ENCODE measurements around the gene ZDBF2.
A peak's percentile ranks its signal among the peaks of the same experiment; 100 is the strongest.

The ZDBF2 gene

GRCh38 chr2:206260188-206261012 lies 14.1 kb upstream of the ZDBF2 start:
- DNase-seq (ENCODE audit: insufficient read length) (no peak), FAIRE-seq (no peak)
- TF ChIP-seq POLR2A (IDR thresholded peaks at IDR 0.05; ENCODE audit: low read depth, low read length): no peak
- no peak for TF ChIP-seq POLR2AphosphoS5 (IDR thresholded peaks at IDR 0.05; ENCODE audit: low read depth, low read length)
- no peak for TF ChIP-seq TAF1 (IDR thresholded peaks at IDR 0.05; ENCODE audit: borderline replicate concordance, low read depth, low read length)

DNA sequence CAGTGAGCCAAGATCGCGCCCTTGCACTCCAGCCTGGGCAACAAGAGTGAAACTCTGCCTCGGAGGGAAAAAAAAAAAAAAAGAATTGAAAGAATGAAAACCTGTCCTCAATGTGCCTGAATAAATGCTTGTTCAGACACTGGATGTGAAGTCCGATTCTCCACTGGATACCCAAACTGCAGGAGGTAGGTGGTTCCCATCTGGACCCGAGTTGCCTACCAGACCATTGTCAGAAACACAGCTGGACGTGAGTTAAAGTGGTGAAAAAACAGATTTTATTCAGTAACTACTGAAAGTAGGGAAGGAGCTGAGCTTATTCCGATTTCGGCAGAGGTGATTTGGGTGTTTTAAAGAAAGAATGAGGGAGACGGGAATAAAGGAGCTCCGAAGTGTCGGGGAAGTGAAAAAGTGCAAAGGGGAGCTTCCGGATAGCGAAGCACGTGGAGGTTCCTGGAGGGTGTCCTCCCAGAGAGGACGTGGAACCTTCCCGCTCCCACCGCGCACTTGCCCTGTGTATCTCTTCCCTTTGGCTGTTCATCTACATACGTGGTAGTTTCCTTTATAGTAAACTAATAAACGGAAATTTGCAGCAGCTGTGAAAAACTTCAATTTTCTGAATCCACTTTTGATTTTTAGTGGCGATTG lies 10.4 kb upstream of the ZDBF2 start:
- TF ChIP-seq POLR2A (IDR thresholded peaks at IDR 0.05; ENCODE audit: low read depth, low read length): no peak
- no peak for TF ChIP-seq TAF1 (IDR thresholded peaks at IDR 0.05; ENCODE audit: borderline replicate concordance, low read depth, low read length)
- no peak for TF ChIP-seq POLR2AphosphoS5 (IDR thresholded peaks at IDR 0.05; ENCODE audit: low read depth, low read length)
- FAIRE-seq (no peak), DNase-seq (ENCODE audit: insufficient read length) (no peak)

- no peak for DNase-seq (ENCODE audit: insufficient read length)
- TF ChIP-seq POLR2A (IDR thresholded peaks at IDR 0.05; ENCODE audit: low read depth, low read length) (no peak), POLR2AphosphoS5 (IDR thresholded peaks at IDR 0.05; ENCODE audit: low read depth, low read length) (no peak), TAF1 (IDR thresholded peaks at IDR 0.05; ENCODE audit: borderline replicate concordance, low read depth, low read length) (no peak)
- FAIRE-seq: peak; percentile 36
Observed at GRCh38 chr2:206266130-206267125, 8.0 kb upstream of the ZDBF2 start.

GRCh38 chr2:206267567-206267966 lies 6.9 kb upstream of the ZDBF2 start:
- FAIRE-seq (no peak), DNase-seq (ENCODE audit: insufficient read length) (no peak)
- TF ChIP-seq POLR2AphosphoS5 (IDR thresholded peaks at IDR 0.05; ENCODE audit: low read depth, low read length): no peak
- TF ChIP-seq POLR2A (IDR thresholded peaks at IDR 0.05; ENCODE audit: low read depth, low read length): no peak
- TF ChIP-seq TAF1 (IDR thresholded peaks at IDR 0.05; ENCODE audit: borderline replicate concordance, low read depth, low read length): no peak

GRCh38 chr2:206271065-206271464 lies 3.4 kb upstream of the ZDBF2 start:
- no peak for TF ChIP-seq TAF1 (IDR thresholded peaks at IDR 0.05; ENCODE audit: borderline replicate concordance, low read depth, low read length)
- TF ChIP-seq POLR2AphosphoS5 (IDR thresholded peaks at IDR 0.05; ENCODE audit: low read depth, low read length): no peak
- no peak for TF ChIP-seq POLR2A (IDR thresholded peaks at IDR 0.05; ENCODE audit: low read depth, low read length)
- FAIRE-seq (no peak), DNase-seq (ENCODE audit: insufficient read length) (no peak)

DNA sequence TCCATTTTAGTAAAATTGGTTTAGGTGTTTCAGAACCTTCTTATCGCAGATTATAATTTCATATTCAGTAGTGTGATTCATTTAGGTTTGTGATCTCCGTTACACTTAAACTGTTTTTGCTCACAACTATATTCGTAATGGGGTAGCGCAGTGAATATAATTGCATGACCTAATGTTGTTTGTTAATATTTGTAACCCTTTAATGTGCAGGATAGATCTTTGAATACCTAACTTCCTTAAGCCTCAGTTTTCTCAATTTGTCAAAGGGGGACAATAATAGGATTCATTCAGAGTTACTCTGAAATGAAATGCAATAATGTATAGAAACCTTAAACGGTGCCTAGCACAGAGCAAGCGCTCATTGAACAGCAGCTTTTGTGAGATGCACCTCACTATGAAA lies 558 bp upstream of the ZDBF2 start:
- DNase-seq (ENCODE audit: insufficient read length) (no peak), FAIRE-seq (no peak)
- TF ChIP-seq POLR2A (IDR thresholded peaks at IDR 0.05; ENCODE audit: low read depth, low read length) (no peak), POLR2AphosphoS5 (IDR thresholded peaks at IDR 0.05; ENCODE audit: low read depth, low read length) (no peak), TAF1 (IDR thresholded peaks at IDR 0.05; ENCODE audit: borderline replicate concordance, low read depth, low read length) (no peak)

- FAIRE-seq (peak; percentile 70), DNase-seq (ENCODE audit: insufficient read length) (no peak)
- no peak for TF ChIP-seq TAF1 (IDR thresholded peaks at IDR 0.05; ENCODE audit: borderline replicate concordance, low read depth, low read length)
- no peak for TF ChIP-seq POLR2AphosphoS5 (IDR thresholded peaks at IDR 0.05; ENCODE audit: low read depth, low read length)
- TF ChIP-seq POLR2A (IDR thresholded peaks at IDR 0.05; ENCODE audit: low read depth, low read length): no peak
Observed at GRCh38 chr2:206275312-206276055, 1.0 kb downstream of the ZDBF2 start.

DNA sequence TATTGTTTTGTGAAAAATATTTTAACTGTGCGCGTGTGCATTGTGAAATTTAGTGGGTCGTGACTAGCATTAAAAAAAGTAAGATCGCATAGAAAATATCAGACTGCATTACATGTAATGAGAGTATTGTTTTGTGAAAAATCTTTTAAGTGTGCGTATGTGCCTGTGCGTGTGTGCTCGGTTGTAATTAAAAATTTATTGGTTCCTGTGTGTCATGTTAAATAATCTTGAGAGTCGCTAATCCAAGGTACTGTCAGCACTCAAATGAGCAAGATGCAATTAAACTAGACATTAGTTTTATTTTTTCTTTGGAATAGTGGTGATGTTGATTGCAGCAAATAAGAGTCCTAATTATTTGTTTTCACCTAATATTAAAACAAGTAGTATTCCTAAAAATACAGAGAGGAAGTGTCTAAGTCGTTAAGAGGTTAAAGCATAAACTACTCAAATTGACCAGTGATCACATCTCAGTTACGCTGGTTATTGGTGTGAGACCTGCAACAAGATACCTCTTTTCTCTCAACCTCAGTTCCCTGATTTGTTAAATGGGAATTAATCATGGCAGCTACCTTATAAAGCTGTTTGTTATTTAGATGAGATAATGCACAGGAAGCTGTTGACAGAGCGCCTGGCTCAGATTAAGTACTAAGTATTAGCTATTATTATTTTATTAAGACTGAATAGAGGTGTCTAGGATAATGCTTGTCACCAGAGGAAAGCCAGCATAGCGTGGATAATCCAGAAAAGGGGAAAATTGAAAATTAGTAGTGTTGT lies 1.9 kb downstream of the ZDBF2 start:
- FAIRE-seq (peak; percentile 64), DNase-seq (ENCODE audit: insufficient read length) (no peak)
- no peak for TF ChIP-seq POLR2AphosphoS5 (IDR thresholded peaks at IDR 0.05; ENCODE audit: low read depth, low read length)

DNA sequence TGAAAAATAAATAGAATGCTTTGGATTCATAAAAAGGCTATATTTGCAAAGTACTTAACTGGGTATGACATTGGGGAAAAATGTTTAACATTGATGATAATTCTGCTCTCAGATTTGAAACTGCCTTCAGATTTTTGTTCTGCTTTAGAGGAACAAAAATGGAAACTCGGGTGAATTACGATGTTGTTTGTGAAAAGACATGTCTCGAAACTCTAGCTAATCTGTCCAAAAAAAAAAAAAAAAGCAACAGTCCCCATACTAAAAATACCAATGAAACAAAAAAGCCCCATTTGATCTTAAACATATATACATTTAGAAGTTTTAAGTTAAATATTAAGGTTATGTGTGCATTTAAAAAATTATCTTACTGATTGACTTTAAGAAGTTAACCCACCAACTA lies 3.0 kb downstream of the ZDBF2 start:
- DNase-seq (ENCODE audit: insufficient read length): no peak
- no peak for FAIRE-seq

DNA sequence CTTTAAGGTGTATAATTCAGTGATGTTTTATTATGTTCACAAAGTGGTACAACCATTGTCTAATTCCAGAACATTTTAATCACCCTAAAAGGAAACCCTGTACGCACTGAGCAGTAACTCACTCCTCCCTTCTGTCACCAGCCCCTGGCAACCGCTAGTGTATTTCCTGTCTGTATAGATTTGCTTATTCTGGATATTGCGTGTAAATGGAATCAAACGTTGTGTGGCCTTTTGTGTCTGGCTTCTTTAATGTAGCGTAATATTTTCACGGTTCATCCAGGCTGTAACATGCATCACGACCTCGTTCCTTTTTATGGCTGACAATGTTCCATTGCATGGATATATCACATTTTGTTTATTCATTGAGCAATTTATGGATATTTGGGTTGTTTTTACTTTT lies 8.3 kb downstream of the ZDBF2 start:
- FAIRE-seq: no peak
- DNase-seq (ENCODE audit: insufficient read length): no peak
- no peak for TF ChIP-seq POLR2AphosphoS5 (IDR thresholded peaks at IDR 0.05; ENCODE audit: low read depth, low read length)
- TF ChIP-seq POLR2A (IDR thresholded peaks at IDR 0.05; ENCODE audit: low read depth, low read length): no peak
- no peak for TF ChIP-seq TAF1 (IDR thresholded peaks at IDR 0.05; ENCODE audit: borderline replicate concordance, low read depth, low read length)

More for the DNA sequence above, 3.0 kb downstream of the ZDBF2 start:
- no peak for TF ChIP-seq POLR2A (IDR thresholded peaks at IDR 0.05; ENCODE audit: low read depth, low read length)

All from GM12892 (cell line).